ENCODE data around the gene RPL36. TPM values are rescaled to one million over a fixed set of nuclear protein-coding genes. Genes with fewer than 3 reads are reported as not detected.

The RPL36 gene
- total RNA-seq, 4 donors from 2014 or later = 329 to 784 (median 462) TPM

DNA sequence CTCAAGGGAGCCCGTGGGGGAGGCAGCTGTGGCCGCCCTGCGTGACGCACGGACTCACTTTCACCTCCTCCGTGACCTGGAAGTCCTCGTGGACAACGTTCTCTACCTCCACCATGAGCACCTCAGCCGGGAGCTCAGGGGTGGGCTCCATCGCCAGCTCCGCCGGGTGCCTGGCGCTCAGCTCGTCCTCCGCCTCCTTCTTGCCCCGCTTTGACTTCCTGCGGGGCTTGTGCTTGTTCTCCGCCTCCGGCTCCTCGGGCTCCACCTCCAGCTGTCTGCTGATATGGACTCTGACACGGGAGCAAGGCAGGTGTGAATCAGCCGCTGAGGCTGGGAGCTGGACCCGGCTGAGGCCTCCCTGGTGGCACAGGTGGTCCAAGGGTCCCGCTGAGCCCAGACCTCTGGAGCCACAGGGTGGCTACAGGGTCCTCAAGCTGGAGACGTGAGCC, 21.6 kb downstream of the RPL36 start:
- TF ChIP-seq POLR2A (IDR thresholded peaks at IDR 0.05) = no peak
- TF ChIP-seq, protein P1, sequence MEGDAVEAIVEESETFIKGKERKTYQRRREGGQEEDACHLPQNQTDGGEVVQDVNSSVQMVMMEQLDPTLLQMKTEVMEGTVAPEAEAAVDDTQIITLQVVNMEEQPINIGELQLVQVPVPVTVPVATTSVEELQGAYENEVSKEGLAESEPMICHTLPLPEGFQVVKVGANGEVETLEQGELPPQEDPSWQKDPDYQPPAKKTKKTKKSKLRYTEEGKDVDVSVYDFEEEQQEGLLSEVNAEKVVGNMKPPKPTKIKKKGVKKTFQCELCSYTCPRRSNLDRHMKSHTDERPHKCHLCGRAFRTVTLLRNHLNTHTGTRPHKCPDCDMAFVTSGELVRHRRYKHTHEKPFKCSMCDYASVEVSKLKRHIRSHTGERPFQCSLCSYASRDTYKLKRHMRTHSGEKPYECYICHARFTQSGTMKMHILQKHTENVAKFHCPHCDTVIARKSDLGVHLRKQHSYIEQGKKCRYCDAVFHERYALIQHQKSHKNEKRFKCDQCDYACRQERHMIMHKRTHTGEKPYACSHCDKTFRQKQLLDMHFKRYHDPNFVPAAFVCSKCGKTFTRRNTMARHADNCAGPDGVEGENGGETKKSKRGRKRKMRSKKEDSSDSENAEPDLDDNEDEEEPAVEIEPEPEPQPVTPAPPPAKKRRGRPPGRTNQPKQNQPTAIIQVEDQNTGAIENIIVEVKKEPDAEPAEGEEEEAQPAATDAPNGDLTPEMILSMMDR (IDR thresholded peaks at IDR 0.05 in 4 of 5, conservative IDR thresholded peaks at IDR 0.05 in 1 of 5) = no peak
- H3K36me3 ChIP-seq = peaks cover 0 to 63% of the 10 kb centered on the region in 2 donors
- H3K4me3 ChIP-seq = no peak overlapping the region
- H3K27me3 ChIP-seq = no peaks in the 10 kb centered on the region
- no peaks in the 10 kb centered on the region for H3K9me3 ChIP-seq
- intact Hi-C loops (cut with DNase I; ENCODE audit: low total_unique reads) = no loop called here
- in situ Hi-C loops (cut with MboI; ENCODE audit: low sequenced_read_pairs in 4 of 4) = no loop called here
- H3K4me1 ChIP-seq = no peaks in the 10 kb centered on the region
- H3K27ac ChIP-seq = no peak overlapping the region
- ATAC-seq (no peak), DNase-seq (no peak)

DNA sequence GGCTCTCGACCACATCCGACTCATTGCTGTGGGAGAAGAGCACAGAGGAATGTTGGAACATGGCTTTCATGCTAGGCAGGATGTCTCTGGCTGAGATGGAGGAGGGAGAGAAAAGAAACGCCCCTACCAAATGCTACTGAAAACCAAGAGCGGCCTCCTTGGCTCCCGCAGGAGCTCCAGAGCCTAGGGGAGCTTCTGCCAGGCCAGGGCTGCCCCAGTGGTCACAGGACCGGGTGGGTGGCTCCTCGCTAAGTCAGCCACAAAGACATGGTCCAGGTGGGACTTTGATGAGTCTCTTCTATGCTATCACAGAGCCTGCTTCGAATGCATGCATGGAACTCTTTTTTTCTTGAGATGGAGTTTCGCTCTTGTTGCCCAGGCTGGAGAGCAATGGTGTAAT, 23.1 kb downstream of the RPL36 start:
- H3K27ac ChIP-seq = no peak overlapping the region
- in situ Hi-C loops (cut with MboI; ENCODE audit: low sequenced_read_pairs in 4 of 4) = no loop called here
- peaks cover 9 to 13% of the 10 kb centered on the region in 2 donors for H3K4me1 ChIP-seq
- TF ChIP-seq POLR2A (IDR thresholded peaks at IDR 0.05) = no peak
- TF ChIP-seq, protein P1 (IDR thresholded peaks at IDR 0.05 in 4 of 5, conservative IDR thresholded peaks at IDR 0.05 in 1 of 5) = no peak
- H3K36me3 ChIP-seq = peaks cover 0 to 49% of the 10 kb centered on the region in 2 donors
- H3K4me3 ChIP-seq = no peak overlapping the region
- no peaks in the 10 kb centered on the region for H3K9me3 ChIP-seq
- intact Hi-C loops (cut with DNase I; ENCODE audit: low total_unique reads) = no loop called here
- DNase-seq = no peak
- ATAC-seq = no peak
- H3K27me3 ChIP-seq = no peaks in the 10 kb centered on the region

DNA sequence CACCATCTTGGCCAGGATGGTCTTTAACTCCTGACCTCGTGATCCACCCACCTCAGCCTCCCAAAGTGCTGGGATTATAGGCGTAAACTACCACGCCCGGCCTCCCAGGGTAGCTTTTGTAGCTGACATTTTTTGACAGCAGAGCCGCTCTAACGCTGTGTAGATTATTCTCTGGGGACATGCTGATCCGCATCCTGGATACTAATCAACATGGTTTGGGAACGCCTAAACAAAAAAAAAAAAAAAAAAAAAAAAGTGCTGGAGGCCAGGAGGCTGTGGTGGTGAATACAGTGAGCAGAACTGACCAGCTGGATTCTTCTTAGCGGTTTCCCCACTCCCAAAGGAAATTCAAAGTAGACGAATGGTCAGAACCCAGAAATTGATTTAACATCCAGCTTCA, 24.7 kb downstream of the RPL36 start:
- TF ChIP-seq, protein P1 (IDR thresholded peaks at IDR 0.05 in 4 of 5, conservative IDR thresholded peaks at IDR 0.05 in 1 of 5) = no peak
- no peak for TF ChIP-seq POLR2A (IDR thresholded peaks at IDR 0.05)
- no peak overlapping the region for H3K27ac ChIP-seq

DNA sequence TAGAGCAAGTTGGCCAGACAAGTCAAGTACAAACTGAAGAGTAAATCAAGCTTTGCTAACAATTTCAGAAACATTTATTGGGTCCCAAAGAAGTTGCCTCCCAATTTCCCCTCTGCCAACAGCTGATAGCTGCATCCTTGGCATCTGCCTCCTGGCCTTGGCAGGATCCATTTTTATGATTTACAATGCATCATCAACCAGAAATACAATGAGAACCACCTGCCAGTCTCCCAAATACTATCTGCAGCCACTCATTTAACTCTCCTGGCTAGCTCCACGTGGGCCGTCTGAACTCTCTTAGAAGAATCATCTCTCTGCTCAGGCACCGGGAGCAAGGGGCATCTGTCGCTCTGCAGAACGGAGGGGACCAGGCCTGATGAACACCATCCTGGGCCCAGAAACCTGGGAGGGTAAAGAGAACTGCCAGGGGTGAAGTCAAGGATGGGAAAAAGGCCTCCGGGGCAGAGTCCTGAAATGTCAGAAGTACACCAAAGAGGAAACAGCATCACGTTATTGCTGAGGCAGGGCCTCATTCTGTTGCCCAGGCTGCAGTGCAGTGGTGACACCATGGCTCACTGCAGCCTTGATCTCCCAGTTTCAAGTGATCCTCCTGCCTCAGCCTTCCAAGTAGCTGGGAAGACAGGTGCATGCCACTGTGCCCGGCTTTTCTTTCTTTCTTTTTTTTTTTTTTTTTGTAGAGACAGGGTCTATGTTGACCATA, 27.3 kb downstream of the RPL36 start:
- intact Hi-C loops (cut with DNase I; ENCODE audit: low total_unique reads) (no loop called here), in situ Hi-C loops (cut with MboI; ENCODE audit: low sequenced_read_pairs in 4 of 4) (no loop called here)
- Histone ChIP-seq H3K36me3 (peaks cover 0 to 19% of the 10 kb centered on the region in 2 donors), H3K9me3 (no peaks in the 10 kb centered on the region), H3K4me1 (peaks cover 18 to 31% of the 10 kb centered on the region in 2 donors), H3K4me3 (no peak overlapping the region), H3K27ac (peak overlapping the region in 3 of 4 donors; percentile 92 to 99 (median 95)), H3K27me3 (no peaks in the 10 kb centered on the region)
- no peak for DNase-seq
- no peak for ATAC-seq
- no peak for TF ChIP-seq POLR2A (IDR thresholded peaks at IDR 0.05)
- TF ChIP-seq, protein P1 (IDR thresholded peaks at IDR 0.05 in 4 of 5, conservative IDR thresholded peaks at IDR 0.05 in 1 of 5) = no peak

More for the DNA sequence above, 24.7 kb downstream of the RPL36 start:
- no peaks in the 10 kb centered on the region for H3K9me3 ChIP-seq
- in situ Hi-C loops (cut with MboI; ENCODE audit: low sequenced_read_pairs in 4 of 4) = no loop called here
- H3K4me1 ChIP-seq = peaks cover 18 to 25% of the 10 kb centered on the region in 2 donors
- H3K4me3 ChIP-seq = no peak overlapping the region
- intact Hi-C loops (cut with DNase I; ENCODE audit: low total_unique reads) = no loop called here
- H3K36me3 ChIP-seq = peaks cover 0 to 41% of the 10 kb centered on the region in 2 donors
- ATAC-seq (no peak), DNase-seq (no peak)
- H3K27me3 ChIP-seq = no peaks in the 10 kb centered on the region

Data from gastrocnemius medialis (tissue), 4 donors.